Left ventricle myocardium inferior (tissue), 1 donor: ENCODE data around the gene SNX27. TPM values are rescaled to one million over a fixed set of nuclear protein-coding genes. Genes with fewer than 3 reads are reported as not detected.
A peak's percentile ranks its signal among the peaks of the same experiment; 100 is the strongest.

Source experiments
- DNase-seq: peaks from one replicate; pipeline ENCODE4 v3.0.0-alpha.2; 2020
- H3K27ac ChIP-seq: fragments of 200-600 bp; replicated peaks from 2 replicates; pipeline ENCODE4 v1.8.0; 2021
- H3K27me3 ChIP-seq: fragments of 200-600 bp; 2 replicates; pipeline ENCODE4 v1.8.0; 2021; ENCODE audit warnings: low read depth
- H3K36me3 ChIP-seq: fragments of 200-600 bp; 2 replicates; pipeline ENCODE4 v1.8.0; 2021
- H3K4me1 ChIP-seq: fragments of 200-600 bp; 2 replicates; pipeline ENCODE4 v1.8.0; 2021
- H3K4me3 ChIP-seq: fragments of 200-600 bp; 2 replicates; pipeline ENCODE4 v1.8.0; 2021; ENCODE audit warnings: mild to moderate bottlenecking, moderate library complexity
- H3K9me3 ChIP-seq: fragments of 200-600 bp; replicated peaks from 2 replicates; pipeline ENCODE4 v1.8.0; 2021
- CTCF ChIP-seq: fragments of 200-600 bp; IDR thresholded peaks from 2 replicates; pipeline ENCODE4 v1.8.0; 2021; ENCODE audit warnings: antibody characterized with exemption, mild to moderate bottlenecking, borderline replicate concordance
- intact Hi-C: fragments of 100-400 bp; cut with micrococcal nuclease; formaldehyde crosslinking; loops from one replicate; pipeline ENCODE4 v1.11.0; 2022
- long read RNA-seq: library from polyadenylated mRNA; unstranded; transcript quantifications from one replicate; pipeline ENCODE4 v2.0.0, GENCODE V29; 2021
- total RNA-seq: library from RNA; stranded (reverse); fragmentation: NEBNext Ultra II Directional; extraction: Animal tissue kit (Norgen Biotek cat#: 25700); gene quantifications from one replicate; pipeline ENCODE4 v1.2.1, GENCODE V29; 2021
- donor health status: DM: no; HTN: yes; CAD: no; lungs with severe emphysema.

SNX27 gene
- total RNA-seq: 31.8 TPM
- long read RNA-seq, full-length matches to known transcripts: 5 of 27 reads
- long read RNA-seq, partial matches to known transcripts: 0 of 27 reads
- long read RNA-seq, other reads (novel, unspliced or antisense): 22 of 27 reads

- Histone ChIP-seq H3K27ac (peak within 1 kb of the TSS; percentile 94), H3K27me3 (peaks cover 3% of the 10 kb centered on the region), H3K4me1 (peaks cover 37% of the 10 kb centered on the region), H3K9me3 (no peaks in the 10 kb centered on the region), H3K36me3 (no peaks in the 10 kb centered on the region), H3K4me3 (peak within 1 kb of the TSS; percentile 99)
- TF ChIP-seq CTCF: no peak
- peak; percentile 94 for DNase-seq
- intact Hi-C loops: no loop called here
Observed at GRCh38 chr1:151611832-151612500, at the start of gene SNX27. Gene SNX27, plus strand, starts transcription at chr1:151612050. Its CDS starts 152 bp downstream, at chr1:151612202.

GRCh38 chr1:151562661-151563060, 49.2 kb upstream of the SNX27 start:
- DNase-seq: no peak
- Histone ChIP-seq H3K4me3 (no peak overlapping the region), H3K36me3 (peaks cover 28% of the 10 kb centered on the region), H3K4me1 (no peaks in the 10 kb centered on the region), H3K27ac (no peak overlapping the region), H3K27me3 (no peaks in the 10 kb centered on the region), H3K9me3 (no peaks in the 10 kb centered on the region)
- intact Hi-C loops: no loop called here
- no peak for TF ChIP-seq CTCF

- no peak overlapping the region for H3K27ac ChIP-seq
- intact Hi-C loops: no loop called here
- no peaks in the 10 kb centered on the region for H3K4me1 ChIP-seq
- H3K9me3 ChIP-seq: no peaks in the 10 kb centered on the region
- H3K36me3 ChIP-seq: peaks cover 28% of the 10 kb centered on the region
- no peak overlapping the region for H3K4me3 ChIP-seq
- TF ChIP-seq CTCF: no peak
- no peak for DNase-seq
- no peaks in the 10 kb centered on the region for H3K27me3 ChIP-seq
Observed at GRCh38 chr1:151563376-151563775, 48.5 kb upstream of the SNX27 start.

- H3K27ac ChIP-seq: no peak overlapping the region
- H3K4me1 ChIP-seq: no peaks in the 10 kb centered on the region
- H3K9me3 ChIP-seq: no peaks in the 10 kb centered on the region
- no peak overlapping the region for H3K4me3 ChIP-seq
- intact Hi-C loops: no loop called here
- no peaks in the 10 kb centered on the region for H3K27me3 ChIP-seq
- H3K36me3 ChIP-seq: peaks cover 45% of the 10 kb centered on the region
- no peak for DNase-seq
- TF ChIP-seq CTCF: no peak
Observed at GRCh38 chr1:151565502-151566189, 46.2 kb upstream of the SNX27 start.

- intact Hi-C loops: no loop called here
- no peaks in the 10 kb centered on the region for H3K27me3 ChIP-seq
- H3K36me3 ChIP-seq: peaks cover 45% of the 10 kb centered on the region
- no peak overlapping the region for H3K27ac ChIP-seq
- no peaks in the 10 kb centered on the region for H3K9me3 ChIP-seq
- TF ChIP-seq CTCF: no peak
- DNase-seq: no peak
- no peak overlapping the region for H3K4me3 ChIP-seq
- no peaks in the 10 kb centered on the region for H3K4me1 ChIP-seq
Observed at GRCh38 chr1:151568626-151569088, 43.2 kb upstream of the SNX27 start.
